HG03175 (cell line): Measurements from ENCODE around the gene KMT2B.
"Not testable (repeated sequence)": the region's sequence is repeated elsewhere in the genome, so short reads cannot be mapped to it uniquely, and the experiment has no call there.

Source experiments
- ATAC-seq: cut with Tn5 transposase; IDR thresholded peaks from one replicate; pipeline ENCODE4 v1.9.1; 2021; ENCODE audit warnings: mild to moderate bottlenecking, moderate library complexity; ENCODE audit not compliant: unreplicated experiment

KMT2B gene

GRCh38 chr19:35712567-35713505 lies 5.0 kb upstream of the KMT2B start:
- ATAC-seq = no peak

GRCh38 chr19:35713506-35713850 lies 4.3 kb upstream of the KMT2B start:
- no peak for ATAC-seq

- no peak for ATAC-seq
These were observed 3.8 kb upstream of the KMT2B start for GRCh38 chr19:35713904-35714495.

GRCh38 chr19:35714601-35715354 lies 3.0 kb upstream of the KMT2B start:
- no peak for ATAC-seq

- ATAC-seq = no peak
These were observed 2.4 kb upstream of the KMT2B start for GRCh38 chr19:35715355-35715809.

- ATAC-seq = no peak
These were observed 1.6 kb upstream of the KMT2B start for GRCh38 chr19:35715981-35716800.

- peak; percentile 57 for ATAC-seq
These were observed 770 bp upstream of the KMT2B start for GRCh38 chr19:35716801-35717664.

- ATAC-seq = no peak
These were observed 690 bp downstream of the KMT2B start for GRCh38 chr19:35718345-35719041.

- ATAC-seq = no peak
These were observed 1.8 kb downstream of the KMT2B start for GRCh38 chr19:35719402-35720162.

GRCh38 chr19:35720163-35720524 lies 2.3 kb downstream of the KMT2B start:
- no peak for ATAC-seq

GRCh38 chr19:35720648-35721047 lies 2.8 kb downstream of the KMT2B start:
- no peak for ATAC-seq

- ATAC-seq = no peak
These were observed 3.6 kb downstream of the KMT2B start for GRCh38 chr19:35721374-35721773.

- ATAC-seq = no peak
These were observed 4.7 kb downstream of the KMT2B start for GRCh38 chr19:35722461-35722860.

GRCh38 chr19:35722897-35723296 lies 5.1 kb downstream of the KMT2B start:
- no peak for ATAC-seq

GRCh38 chr19:35723671-35724070 lies 5.9 kb downstream of the KMT2B start:
- ATAC-seq = no peak

GRCh38 chr19:35724132-35724531 lies 6.3 kb downstream of the KMT2B start:
- ATAC-seq = not testable (repeated sequence)

- ATAC-seq = no peak
These were observed 6.8 kb downstream of the KMT2B start for GRCh38 chr19:35724560-35724959.

- no peak for ATAC-seq
These were observed 7.5 kb downstream of the KMT2B start for GRCh38 chr19:35725216-35725861.
